IMR-90 (cell line): ENCODE measurements around the gene LGALS12. TPM values are rescaled to one million over a fixed set of nuclear protein-coding genes. Genes with fewer than 3 reads are reported as not detected.

Experiments used
- ATAC-seq: fragments of 200-7000 bp; cut with Tn5 transposase; 2 replicates; pipeline ENCODE4 v1.9.1; 2020; ENCODE audit warnings: low read depth, mild to moderate bottlenecking, moderate library complexity
- BruUV-seq: library from RNA; stranded (reverse); fragments of 400-500 nt; replicated peaks from 2 replicates; lab custom pipeline; 2021; lab: Mats Ljungman, UMichigan
- CTCF ChIA-PET: fragments of 300-600 bp; formaldehyde crosslinking; extraction: SDS; loops from one replicate; lab custom pipeline; 2021; ENCODE audit warnings: antibody characterized with exemption; lab: Yijun Ruan, JAX
- POLR2A ChIA-PET: fragments of 300-600 bp; sonication (Branson Sonifier 250); formaldehyde crosslinking; loops from one replicate; lab custom pipeline; 2022; ENCODE audit warnings: antibody characterized with exemption; ENCODE audit not compliant: unreplicated experiment; lab: Charles Lee
- DNase-seq: peaks from one replicate; pipeline ENCODE4 v3.0.0; 2013
- H2AFZ ChIP-seq: replicated peaks from 2 replicates; pipeline ENCODE3; 2013; ENCODE audit warnings: low read length, mild to moderate bottlenecking; ENCODE audit not compliant: poor library complexity
- H2AK5ac ChIP-seq: 2 replicates; pipeline ENCODE4 v1.6.1; 2013; ENCODE audit warnings: low read depth, low read length, inconsistent platforms
- H2AK9ac ChIP-seq: replicated peaks from 2 replicates; pipeline ENCODE3; 2013; ENCODE audit warnings: mild to moderate bottlenecking, low read depth, low read length, moderate library complexity; ENCODE audit not compliant: poor library complexity
- H2BK120ac ChIP-seq: 2 replicates; pipeline ENCODE4 v1.6.1; 2013; ENCODE audit warnings: low read depth, low read length, inconsistent platforms
- H2BK15ac ChIP-seq: 3 replicates; pipeline ENCODE4 v1.6.1; 2013; ENCODE audit warnings: low read depth, low read length, inconsistent platforms
- H2BK20ac ChIP-seq: 2 replicates; pipeline ENCODE4 v1.6.1; 2013; ENCODE audit warnings: low read depth, mild to moderate bottlenecking, inconsistent platforms, low read length, moderate library complexity
- H2BK5ac ChIP-seq: 2 replicates; pipeline ENCODE4 v1.6.1; 2013; ENCODE audit warnings: mild to moderate bottlenecking, low read depth, low read length, inconsistent platforms; ENCODE audit not compliant: poor library complexity, severe bottlenecking
- H3K14ac ChIP-seq: replicated peaks from 2 replicates; pipeline ENCODE4 v1.6.1; 2013; ENCODE audit warnings: low read depth, low read length, inconsistent platforms
- H3K18ac ChIP-seq: 2 replicates; pipeline ENCODE4 v1.6.1; 2013; ENCODE audit warnings: low read depth, low read length, control low read depth
- H3K23ac ChIP-seq: 2 replicates; pipeline ENCODE4 v1.6.1; 2013; ENCODE audit warnings: low read depth, low read length, inconsistent platforms
- H3K27ac ChIP-seq: 2 replicates; pipeline ENCODE4 v1.5.1; 2013; ENCODE audit warnings: mild to moderate bottlenecking, control low read depth, low read length; ENCODE audit not compliant: insufficient read depth
- H3K27me3 ChIP-seq: 2 replicates; pipeline ENCODE4 v1.6.1; 2013; ENCODE audit warnings: low read length; ENCODE audit not compliant: control insufficient read depth, insufficient read depth
- H3K36me3 ChIP-seq: 2 replicates; pipeline ENCODE4 v1.6.1; 2013; ENCODE audit warnings: low read length, mixed read lengths; ENCODE audit not compliant: control insufficient read depth, insufficient read depth
- H3K4ac ChIP-seq: 2 replicates; pipeline ENCODE4 v1.6.1; 2013; ENCODE audit warnings: low read depth, low read length, inconsistent platforms
- H3K4me1 ChIP-seq: 2 replicates; pipeline ENCODE4 v1.6.1; 2013; ENCODE audit warnings: low read length, mixed read lengths; ENCODE audit not compliant: control insufficient read depth, insufficient read depth
- H3K4me2 ChIP-seq: 2 replicates; pipeline ENCODE4 v1.6.1; 2013; ENCODE audit warnings: low read depth, mild to moderate bottlenecking, control low read depth, low read length, moderate library complexity
- H3K4me3 ChIP-seq: 2 replicates; pipeline ENCODE4 v1.5.1; 2013; ENCODE audit warnings: low read depth, mild to moderate bottlenecking, control low read depth, low read length, moderate library complexity; ENCODE audit not compliant: insufficient read depth
- H3K56ac ChIP-seq: 2 replicates; pipeline ENCODE4 v1.6.1; 2013; ENCODE audit warnings: low read length, inconsistent platforms; ENCODE audit not compliant: insufficient read depth; ENCODE audit errors: extremely low read depth
- H3K79me1 ChIP-seq, 2 experiments: 2 replicates each; pipeline ENCODE4 v1.6.1; 2013; ENCODE audit warnings: low read length in 2 of 2, inconsistent platforms in 1 of 2, low read depth in 1 of 2
- H3K9ac ChIP-seq: 2 replicates; pipeline ENCODE4 v1.6.1; 2013; ENCODE audit warnings: low read depth, low read length, control low read depth
- H3K9me1 ChIP-seq: 2 replicates; pipeline ENCODE4 v1.6.1; 2013; ENCODE audit warnings: low read length, inconsistent platforms; ENCODE audit not compliant: insufficient read depth
- H3K9me3 ChIP-seq: 2 replicates; pipeline ENCODE4 v1.6.1; 2013; ENCODE audit warnings: low read length; ENCODE audit not compliant: control insufficient read depth, insufficient read depth
- H4K20me1 ChIP-seq: 2 replicates; pipeline ENCODE4 v1.6.1; 2013; ENCODE audit warnings: low read length, inconsistent platforms; ENCODE audit not compliant: insufficient read depth
- H4K5ac ChIP-seq: 2 replicates; pipeline ENCODE4 v1.6.1; 2013; ENCODE audit warnings: mild to moderate bottlenecking, low read depth, low read length, control low read depth
- H4K8ac ChIP-seq, 2 experiments: 2 replicates each; pipeline ENCODE4 v1.6.1; 2013; ENCODE audit warnings: low read depth in 2 of 2, low read length in 2 of 2, control low read depth in 1 of 2, inconsistent platforms in 1 of 2
- H4K91ac ChIP-seq: 2 replicates; pipeline ENCODE4 v1.6.1; 2013; ENCODE audit warnings: low read depth, low read length, inconsistent platforms; ENCODE audit not compliant: insufficient read depth
- BHLHE40 ChIP-seq: fragments of 150-350 bp; IDR thresholded peaks from 2 replicates; pipeline ENCODE4 v1.6.1; 2016; ENCODE audit warnings: mild to moderate bottlenecking, low read depth, low read length
- CEBPB ChIP-seq: IDR thresholded peaks from 2 replicates; pipeline ENCODE4 v1.6.1; 2012; ENCODE audit warnings: low read depth, low read length, improper control_type of control experiment
- CHD1 ChIP-seq: IDR thresholded peaks from 2 replicates; pipeline ENCODE4 v1.6.1; 2012; ENCODE audit warnings: low read depth, low read length, improper control_type of control experiment
- CTCF ChIP-seq: conservative IDR thresholded peaks from 2 replicates; pipeline ENCODE4 v1.5.1; 2012; ENCODE audit warnings: mild to moderate bottlenecking, low read depth, low read length, improper control_type of control experiment
- FOS ChIP-seq: fragments of 150-350 bp; IDR thresholded peaks from 2 replicates; pipeline ENCODE4 v1.6.1; 2016; ENCODE audit warnings: low read depth, low read length
- MAZ ChIP-seq: IDR thresholded peaks from 2 replicates; pipeline ENCODE4 v1.6.1; 2012; ENCODE audit warnings: low read depth, mild to moderate bottlenecking, low read length, improper control_type of control experiment, moderate library complexity, borderline replicate concordance
- MXI1 ChIP-seq: IDR thresholded peaks from 2 replicates; pipeline ENCODE4 v1.6.1; 2012; ENCODE audit warnings: low read depth, mild to moderate bottlenecking, low read length, moderate library complexity, borderline replicate concordance
- NFE2L2 ChIP-seq: fragments of 150-350 bp; IDR thresholded peaks from 2 replicates; pipeline ENCODE4 v1.6.1; 2016; ENCODE audit warnings: low read depth, mild to moderate bottlenecking, low read length
- POLR2A ChIP-seq: IDR thresholded peaks from 2 replicates; pipeline ENCODE4 v1.6.1; 2012; ENCODE audit warnings: mild to moderate bottlenecking, low read depth, low read length
- RAD21 ChIP-seq: IDR thresholded peaks from 2 replicates; pipeline ENCODE4 v1.6.1; 2012; ENCODE audit warnings: low read length, improper control_type of control experiment
- RCOR1 ChIP-seq: IDR thresholded peaks from 2 replicates; pipeline ENCODE4 v1.6.1; 2012; ENCODE audit warnings: mild to moderate bottlenecking, low read length, improper control_type of control experiment; ENCODE audit not compliant: insufficient replicate concordance
- SMC3 ChIP-seq: fragments of 150-350 bp; IDR thresholded peaks from 2 replicates; pipeline ENCODE4 v1.6.1; 2016; ENCODE audit warnings: low read depth, mild to moderate bottlenecking, antibody characterized with exemption, low read length, moderate library complexity
- USF2 ChIP-seq: fragments of 150-350 bp; IDR thresholded peaks from 2 replicates; pipeline ENCODE4 v1.6.1; 2017; ENCODE audit warnings: mild to moderate bottlenecking, antibody characterized with exemption, low read length, low read depth
- WGBS, 2 experiments: methylation state at CpG; one replicate each; pipeline versions ENCODE4 v1.1.5 to v1.1.7; 2013; ENCODE audit warnings: missing lambda C conversion rate in 2 of 2; ENCODE audit not compliant: insufficient read length in 1 of 2; ENCODE audit errors: extremely low coverage in 2 of 2; 5-methylcytosine and 5-hydroxymethylcytosine counted together
- dilution Hi-C: fragments of 300-500 bp; cut with HindIII; formaldehyde crosslinking; loops from one replicate; pipeline ENCODE4 v1.14.3; 2018; ENCODE audit warnings: low sequenced_read_pairs; ENCODE audit not compliant: unreplicated experiment
- in situ Hi-C: fragments of 300-500 bp; cut with MboI; formaldehyde crosslinking; loops from 3 replicates; pipeline ENCODE4 v1.14.3; 2019; ENCODE audit warnings: low sequenced_read_pairs, inconsistent platforms, mixed read lengths
- intact Hi-C: fragments of 100-400 bp; cut with micrococcal nuclease; formaldehyde crosslinking; loops from 2 replicates; pipeline ENCODE4 v1.10.0; 2022
- polyA plus RNA-seq, 3 experiments: library from polyadenylated mRNA; depleted of rRNA; stranded (reverse); fragments of >200 nt; gene quantifications; 2 replicates each; pipeline ENCODE4 v1.2.3, GENCODE V29; 2012; ENCODE audit warnings: low replicate concordance in 1 of 3
- total RNA-seq: library from RNA; depleted of rRNA; stranded (reverse); fragments of >200 nt; gene quantifications from 2 replicates; pipeline ENCODE4 v1.2.3, GENCODE V29; 2012
- TF ChIP-seq, protein P1 (sequence below): fragments of 150-350 bp; IDR thresholded peaks from 2 replicates; pipeline ENCODE4 v1.6.1; 2016; ENCODE audit warnings: low read depth, mild to moderate bottlenecking, low read length, moderate library complexity, borderline replicate concordance

The LGALS12 gene
- total and polyA plus RNA-seq, 2 of the 4 experiments (the other 2 are of a cell fraction), result not detected

- H4K20me1 ChIP-seq, result no peaks in the 10 kb centered on the region
These were observed 29.1 kb downstream of the LGALS12 start for GRCh38 chr11:63534895-63535461.

More at GRCh38 chr11:63534895-63535461, 29.1 kb downstream of the LGALS12 start:
- no peak overlapping the region for H3K14ac ChIP-seq
- no peak overlapping the region for H4K91ac ChIP-seq
- no peak overlapping the region for H3K4ac ChIP-seq
- no peak overlapping the region for H3K9ac ChIP-seq
- no peak overlapping the region for H3K27ac ChIP-seq
- no peaks in the 10 kb centered on the region for H3K36me3 ChIP-seq
- H2BK15ac ChIP-seq, result no peak overlapping the region
- DNase-seq (no peak), ATAC-seq (no peak)
- H4K5ac ChIP-seq, result no peak overlapping the region
- no peaks in the 10 kb centered on the region for H3K9me1 ChIP-seq
- H2AK5ac ChIP-seq, result no peak overlapping the region
- peaks cover 4% of the 10 kb centered on the region; the same call in 1 of the 2 replicates for H3K27me3 ChIP-seq
- no TSS peak for BruUV-seq
- dilution Hi-C loops (no loop called here), in situ Hi-C loops (no loop called here), intact Hi-C loops (no loop called here)
- H3K79me1 ChIP-seq, result no peaks in the 10 kb centered on the region
- POLR2A ChIA-PET, result no interaction called here
- H2BK5ac ChIP-seq, result no peak overlapping the region
- no peak overlapping the region for H2AK9ac ChIP-seq
- CTCF ChIA-PET, result no interaction called here
- H4K8ac ChIP-seq, result no peak overlapping the region
- no peak overlapping the region for H3K23ac ChIP-seq
- WGBS, 2 experiments, result no CpG with 5 or more reads among the region's 5 CpGs
- no peak overlapping the region for H3K4me3 ChIP-seq
- no peak overlapping the region for H2AFZ ChIP-seq
- no peaks in the 10 kb centered on the region for H3K9me3 ChIP-seq
- no peak overlapping the region for H2BK20ac ChIP-seq
- peaks cover 11% of the 10 kb centered on the region; the same call in 1 of the 2 replicates for H3K4me1 ChIP-seq
- H3K18ac ChIP-seq, result no peak overlapping the region
- TF ChIP-seq MAZ, result no peak
- TF ChIP-seq USF2, result no peak
- TF ChIP-seq MXI1, result no peak
- TF ChIP-seq CEBPB, result no peak
- no peak for TF ChIP-seq RCOR1
- no peak for TF ChIP-seq CTCF
- TF ChIP-seq BHLHE40, result no peak
- TF ChIP-seq SMC3, result no peak
- TF ChIP-seq, protein P1, sequence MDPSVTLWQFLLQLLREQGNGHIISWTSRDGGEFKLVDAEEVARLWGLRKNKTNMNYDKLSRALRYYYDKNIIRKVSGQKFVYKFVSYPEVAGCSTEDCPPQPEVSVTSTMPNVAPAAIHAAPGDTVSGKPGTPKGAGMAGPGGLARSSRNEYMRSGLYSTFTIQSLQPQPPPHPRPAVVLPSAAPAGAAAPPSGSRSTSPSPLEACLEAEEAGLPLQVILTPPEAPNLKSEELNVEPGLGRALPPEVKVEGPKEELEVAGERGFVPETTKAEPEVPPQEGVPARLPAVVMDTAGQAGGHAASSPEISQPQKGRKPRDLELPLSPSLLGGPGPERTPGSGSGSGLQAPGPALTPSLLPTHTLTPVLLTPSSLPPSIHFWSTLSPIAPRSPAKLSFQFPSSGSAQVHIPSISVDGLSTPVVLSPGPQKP, result no peak
- TF ChIP-seq POLR2A, result no peak
- no peak for TF ChIP-seq NFE2L2
- TF ChIP-seq CHD1, result no peak
- TF ChIP-seq RAD21, result no peak
- TF ChIP-seq FOS, result no peak
- H3K56ac ChIP-seq, result no peak overlapping the region
- no peak overlapping the region for H3K4me2 ChIP-seq
- no peak overlapping the region for H2BK120ac ChIP-seq
